Heart left ventricle (tissue), 16 donors: Measurements from ENCODE around the gene NFATC2. TPM values are rescaled to one million over a fixed set of nuclear protein-coding genes. Genes with fewer than 3 reads are reported as not detected.

Source experiments
- ATAC-seq, 4 donors: fragments of 200-7000 bp; cut with Tn5 transposase; one replicate each; pipeline ENCODE4 v1.9.1; 2020 to 2022; ENCODE audit warnings: moderate library complexity in 4 of 4, mild to moderate bottlenecking in 3 of 4, moderate number of reproducible peaks in 1 of 4
- DNase-seq, 5 donors: peaks; one replicate each; pipeline ENCODE4 v3.0.0-alpha.2; 2020
- H3K27ac ChIP-seq, 12 donors: fragments of 200-600 bp; sonication (generic) in 4 of 12; one replicate each; pipeline versions ENCODE4 v1.5.0 to v1.8.0; 2016 to 2022; ENCODE audit warnings: mild to moderate bottlenecking in 2 of 12
- H3K27me3 ChIP-seq, 9 donors: fragments of 200-600 bp; sonication (generic) in 2 of 9; one replicate each; pipeline versions ENCODE4 v1.5.1 to v1.8.0; 2016 to 2022; ENCODE audit warnings: mild to moderate bottlenecking in 3 of 9
- H3K36me3 ChIP-seq, 9 donors: fragments of 200-600 bp; sonication (generic) in 2 of 9; one replicate each; pipeline versions ENCODE4 v1.5.0 to v1.8.0; 2018 to 2022; ENCODE audit warnings: mild to moderate bottlenecking in 2 of 9
- H3K4me1 ChIP-seq, 12 donors: fragments of 200-600 bp; sonication (generic) in 4 of 12; one replicate each; pipeline versions ENCODE4 v1.5.0 to v1.8.0; 2016 to 2022; ENCODE audit warnings: mild to moderate bottlenecking in 3 of 12
- H3K4me3 ChIP-seq, 12 donors: fragments of 200-600 bp; sonication (generic) in 4 of 12; one replicate each; pipeline versions ENCODE4 v1.5.0 to v1.8.0; 2017 to 2022; ENCODE audit warnings: mild to moderate bottlenecking in 9 of 12, moderate library complexity in 4 of 12
- H3K9me3 ChIP-seq, 12 donors: fragments of 200-600 bp; sonication (generic) in 4 of 12; one replicate each; pipeline versions ENCODE4 v1.5.0 to v1.8.0; 2016 to 2022; ENCODE audit warnings: mild to moderate bottlenecking in 1 of 12
- POLR2A ChIP-seq, 2 donors: fragments of 450-650 bp; IDR thresholded peaks; one replicate each; pipeline ENCODE4 v1.6.1; 2017; ENCODE audit warnings: antibody characterized with exemption in 2 of 2, mild to moderate bottlenecking in 2 of 2, moderate library complexity in 2 of 2
- WGBS, 4 donors: extraction: QIAGEN DNeasy Blood & Tissue Kit in 2 of 4; methylation state at CpG; one replicate each; pipeline versions ENCODE4 v1.1.5 to v1.1.7; 2013 to 2018; 5-methylcytosine and 5-hydroxymethylcytosine counted together
- intact Hi-C, 10 donors: fragments of 100-400 bp; cut with DNase I; formaldehyde crosslinking; loops; one replicate each; pipeline versions ENCODE4 v1.11.1 to v1.14.2; 2022
- polyA plus RNA-seq, 2 donors: library from polyadenylated mRNA; stranded (reverse); fragments of 200-250 nt; gene quantifications; one replicate each; pipeline ENCODE4 v1.2.3, GENCODE V29; 2013
- total RNA-seq, 9 donors: library from RNA; depleted of rRNA in 2 of 9; stranded (reverse); fragments of >200 nt in 2 of 9; fragmentation: NEBNext Ultra II Directional in 3 of 9; extraction: Animal tissue kit (Norgen Biotek cat#: 25700) in 3 of 9; gene quantifications; one replicate each; pipeline versions ENCODE4 v1.1.0 to v1.2.4, GENCODE V29; 2016 to 2023
- TF ChIP-seq, protein P1 (sequence below), 12 donors: fragments of 200-600 bp; sonication (generic) in 4 of 12; IDR thresholded peaks; one replicate each; pipeline versions ENCODE4 v1.5.0 to v1.8.0; 2018 to 2022; ENCODE audit warnings: antibody characterized with exemption in 12 of 12, mild to moderate bottlenecking in 5 of 12
- donor health status: ischemic (EF 13 %, LVEDD 7.1; RV severe dilation, severe dysfunction).
- donor health status: healthy with polysubstance abuse.
- donor health status: DM: no; HTN: yes; CAD: no.
- donor health status: DM: no; HTN: no; CAD: no.
- donor health status: ischemic (EF 25% LVEDD 6.9; RV normal size, moderate dysfunction).
- donor health status: ischemic (EF 25% LVEDD 5.7; RV mildly dilated, moderate dysfunction).
- donor health status: healthy.
- donor health status: DM: yes; HTN: yes; CAD: no.
- donor health status: ischemic (EF 35%, LVEDD 5.7; RV mildly dilated, moderate dysfunction).
- donor health status: nonischemic (EF 11% LVEDD 7.7; RV severe dilation, severe dysfunction).
- donor health status: DM: yes; HTN: yes; CAD: no.
- donor health status: PGD.
- donor health status: ischemic (EF 29% LVEDD 5.4; RV normal size, mild dysfunction).
- donor health status: nonischemic (EF 23%, LVEDD 6.1; RV moderate dilation, normal function).

The NFATC2 gene
- total and polyA plus RNA-seq, 11 donors: 0.76 to 7.6 (median 3.2) TPM

DNA sequence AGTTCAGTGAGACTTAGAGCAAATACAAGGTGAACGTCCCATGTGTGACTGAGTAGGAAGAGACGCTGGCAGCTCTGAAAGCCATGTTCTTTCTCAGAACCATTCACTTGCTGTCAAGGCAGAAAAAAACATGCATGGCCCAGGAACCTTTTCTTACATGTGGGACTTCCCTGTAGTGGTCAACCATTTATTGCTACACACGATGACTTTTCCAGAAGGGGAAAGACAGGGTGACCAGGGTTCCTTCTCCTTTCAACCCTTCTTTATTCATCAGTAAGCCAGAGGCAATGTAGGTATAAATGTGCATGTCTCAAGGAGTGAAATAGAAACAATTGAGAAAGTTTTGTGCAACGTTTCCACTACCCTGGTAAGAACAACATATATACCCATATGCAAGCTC lies 189.0 kb downstream of the NFATC2 start:
- WGBS, 4 donors: 75 to 84% (median 80%) methylated on average over 4 of the region's 4 CpGs
- Histone ChIP-seq H3K9me3 (no peaks in the 10 kb centered on the region), H3K36me3 (no peaks in the 10 kb centered on the region), H3K4me3 (no peak overlapping the region), H3K27me3 (peaks cover 0 to 4% (median 0%) of the 10 kb centered on the region in 9 donors), H3K4me1 (peaks cover 0 to 5% (median 0%) of the 10 kb centered on the region in 12 donors), H3K27ac (no peak overlapping the region)
- ATAC-seq: no peak
- intact Hi-C loops: no loop called here
- no peak for TF ChIP-seq POLR2A (IDR thresholded peaks at IDR 0.05)
- TF ChIP-seq, protein P1, sequence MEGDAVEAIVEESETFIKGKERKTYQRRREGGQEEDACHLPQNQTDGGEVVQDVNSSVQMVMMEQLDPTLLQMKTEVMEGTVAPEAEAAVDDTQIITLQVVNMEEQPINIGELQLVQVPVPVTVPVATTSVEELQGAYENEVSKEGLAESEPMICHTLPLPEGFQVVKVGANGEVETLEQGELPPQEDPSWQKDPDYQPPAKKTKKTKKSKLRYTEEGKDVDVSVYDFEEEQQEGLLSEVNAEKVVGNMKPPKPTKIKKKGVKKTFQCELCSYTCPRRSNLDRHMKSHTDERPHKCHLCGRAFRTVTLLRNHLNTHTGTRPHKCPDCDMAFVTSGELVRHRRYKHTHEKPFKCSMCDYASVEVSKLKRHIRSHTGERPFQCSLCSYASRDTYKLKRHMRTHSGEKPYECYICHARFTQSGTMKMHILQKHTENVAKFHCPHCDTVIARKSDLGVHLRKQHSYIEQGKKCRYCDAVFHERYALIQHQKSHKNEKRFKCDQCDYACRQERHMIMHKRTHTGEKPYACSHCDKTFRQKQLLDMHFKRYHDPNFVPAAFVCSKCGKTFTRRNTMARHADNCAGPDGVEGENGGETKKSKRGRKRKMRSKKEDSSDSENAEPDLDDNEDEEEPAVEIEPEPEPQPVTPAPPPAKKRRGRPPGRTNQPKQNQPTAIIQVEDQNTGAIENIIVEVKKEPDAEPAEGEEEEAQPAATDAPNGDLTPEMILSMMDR (IDR thresholded peaks at IDR 0.05): no peak
- DNase-seq: no peak

DNA sequence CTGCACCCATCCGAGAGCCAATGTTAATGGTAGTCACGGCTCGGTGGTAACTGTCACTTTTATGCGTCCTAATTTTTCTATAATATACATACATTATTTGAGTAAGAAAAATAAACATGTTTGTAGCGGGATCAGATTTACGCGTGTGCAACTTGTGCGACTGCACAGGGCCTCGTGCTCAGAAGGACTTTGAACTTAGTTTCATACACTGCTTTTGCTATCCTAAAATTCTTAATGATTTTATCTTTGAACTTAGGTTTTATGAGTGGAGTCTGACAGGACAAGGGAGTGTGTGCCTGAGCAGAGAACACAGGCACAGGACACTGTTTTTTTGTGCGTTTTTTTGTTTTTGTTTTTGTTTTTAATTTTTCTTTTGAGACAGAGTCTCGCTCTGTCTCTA lies 189.7 kb downstream of the NFATC2 start:
- Histone ChIP-seq H3K36me3 (no peaks in the 10 kb centered on the region), H3K27me3 (peaks cover 0 to 4% (median 0%) of the 10 kb centered on the region in 9 donors), H3K27ac (no peak overlapping the region), H3K9me3 (no peaks in the 10 kb centered on the region), H3K4me1 (peaks cover 0 to 5% (median 0%) of the 10 kb centered on the region in 12 donors), H3K4me3 (no peak overlapping the region)
- intact Hi-C loops: no loop called here
- DNase-seq: no peak
- 94 to 97% (median 96%) methylated on average over 11 of the region's 11 CpGs for WGBS, 4 donors
- TF ChIP-seq POLR2A (IDR thresholded peaks at IDR 0.05): no peak
- TF ChIP-seq, protein P1 (IDR thresholded peaks at IDR 0.05): no peak
- no peak for ATAC-seq

DNA sequence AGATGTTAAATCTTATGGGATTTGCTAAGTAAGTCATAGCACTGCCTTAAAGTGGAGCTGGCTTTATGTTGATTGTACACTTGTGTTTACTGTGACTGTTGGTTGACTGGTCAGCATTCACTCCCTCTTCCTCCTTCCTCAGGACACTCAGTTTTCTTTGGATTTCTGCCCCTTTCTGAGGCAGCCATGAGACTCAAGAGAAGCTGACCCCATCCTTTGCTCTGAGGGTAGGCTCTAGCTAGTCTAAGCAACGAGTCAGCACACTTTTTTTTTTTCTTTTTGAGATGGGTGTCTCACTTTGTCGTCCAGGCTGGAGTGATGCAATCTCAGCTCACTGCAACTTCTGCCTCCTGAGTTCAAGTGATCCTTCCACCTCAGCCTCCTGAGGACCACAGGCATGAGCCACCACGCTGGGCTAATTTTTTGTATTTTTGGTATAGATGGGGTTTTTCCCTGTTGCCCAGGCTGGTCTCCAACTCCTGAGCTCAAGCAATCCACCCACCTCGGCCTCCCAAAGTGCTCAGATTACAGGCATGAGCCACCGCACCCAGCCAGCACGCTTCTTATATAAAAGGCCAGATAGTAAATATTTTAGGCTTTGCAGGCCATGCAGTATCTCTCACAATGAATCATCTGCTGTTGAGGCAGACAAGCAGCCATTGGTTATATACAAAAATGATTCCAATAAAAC lies 191.4 kb downstream of the NFATC2 start:
- Histone ChIP-seq H3K9me3 (no peaks in the 10 kb centered on the region), H3K36me3 (no peaks in the 10 kb centered on the region), H3K4me1 (peaks cover 0 to 5% (median 0%) of the 10 kb centered on the region in 12 donors), H3K27me3 (peaks cover 0 to 4% (median 0%) of the 10 kb centered on the region in 9 donors), H3K27ac (no peak overlapping the region), H3K4me3 (no peak overlapping the region)
- no peak for DNase-seq
- intact Hi-C loops: no loop called here
- WGBS, 4 donors: 72 to 86% (median 75%) methylated on average over 6 of the region's 6 CpGs
- TF ChIP-seq, protein P1 (IDR thresholded peaks at IDR 0.05): no peak
- no peak for TF ChIP-seq POLR2A (IDR thresholded peaks at IDR 0.05)
- ATAC-seq: no peak

DNA sequence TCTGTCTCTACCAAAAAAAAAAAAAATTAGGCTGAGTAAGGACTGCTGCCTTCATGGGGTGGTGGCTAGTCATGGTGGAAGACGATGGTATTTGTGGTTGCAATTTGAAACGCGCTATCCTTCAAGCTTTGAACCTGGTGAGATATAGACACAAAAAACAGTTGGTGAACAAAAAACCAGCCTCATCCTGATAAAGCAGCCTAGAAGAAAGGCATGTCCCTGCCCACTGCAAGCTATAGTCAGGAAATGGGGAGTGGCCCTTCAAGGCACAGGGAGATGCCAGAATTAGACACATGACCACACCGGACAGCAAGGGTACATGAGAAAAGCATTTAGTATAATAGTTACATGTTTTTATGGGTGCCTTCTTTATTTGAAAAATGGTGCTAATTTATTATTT lies 193.6 kb downstream of the NFATC2 start:
- Histone ChIP-seq H3K4me3 (no peak overlapping the region), H3K27ac (no peak overlapping the region), H3K36me3 (no peaks in the 10 kb centered on the region), H3K9me3 (no peaks in the 10 kb centered on the region), H3K27me3 (peaks cover 0 to 4% (median 0%) of the 10 kb centered on the region in 9 donors), H3K4me1 (no peaks in the 10 kb centered on the region)
- DNase-seq (no peak), ATAC-seq (no peak)
- TF ChIP-seq POLR2A (IDR thresholded peaks at IDR 0.05): no peak
- TF ChIP-seq, protein P1 (IDR thresholded peaks at IDR 0.05): no peak
- WGBS, 4 donors: 80 to 88% (median 85%) methylated on average over 4 of the region's 4 CpGs
- intact Hi-C loops: no loop called here
